ENCODE measurements around the gene SEPTIN12.

- TF ChIP-seq CTCF (conservative IDR thresholded peaks at IDR 0.05; ENCODE audit: low read depth, low read length), result no peak
- no peak for TF ChIP-seq POLR2A (IDR thresholded peaks at IDR 0.05; ENCODE audit: low read depth, low read length)
- TF ChIP-seq SMC3 (IDR thresholded peaks at IDR 0.05; ENCODE audit: low read depth, low read length), result no peak
- no peak for TF ChIP-seq MXI1 (IDR thresholded peaks at IDR 0.05; ENCODE audit: borderline replicate concordance, low read depth, low read length)
- TF ChIP-seq USF2 (IDR thresholded peaks at IDR 0.05; ENCODE audit: low read depth, low read length), result no peak
- no peak for TF ChIP-seq RCOR1 (IDR thresholded peaks at IDR 0.05; ENCODE audit: insufficient replicate concordance, low read length)
- TF ChIP-seq RFX5 (IDR thresholded peaks at IDR 0.05; ENCODE audit: low read depth, low read length), result no peak
- no peak for TF ChIP-seq CEBPB (IDR thresholded peaks at IDR 0.05; ENCODE audit: low read depth, low read length)
- no peak for TF ChIP-seq MAFK (IDR thresholded peaks at IDR 0.05; ENCODE audit: low read depth, low read length)
- no peak for TF ChIP-seq ELK1 (IDR thresholded peaks at IDR 0.05; ENCODE audit: borderline replicate concordance, low read depth, low read length)
These were observed 10.3 kb upstream of the SEPTIN12 start for GRCh38 chr16:4798456-4798855.

Data from IMR-90 (cell line).